HepG2 (cell line): Measurements from ENCODE around the gene DOCK1. TPM values are rescaled to one million over a fixed set of nuclear protein-coding genes. Genes with fewer than 3 reads are reported as not detected.

Experiments used
- ATAC-seq: fragments of 200-7000 bp; cut with Tn5 transposase; 3 replicates; pipeline ENCODE4 v1.9.1; 2020; ENCODE audit warnings: mild to moderate bottlenecking, moderate library complexity
- BruUV-seq: library from RNA; stranded (reverse); fragments of 400-500 nt; replicated peaks from 2 replicates; lab custom pipeline; 2021; lab: Mats Ljungman, UMichigan
- CTCF ChIA-PET: fragments of 300-600 bp; formaldehyde crosslinking; extraction: SDS; loops from one replicate; lab custom pipeline; 2021; ENCODE audit warnings: low total read pairs, inconsistent platforms, low intra/inter-chr PET ratio; lab: Yijun Ruan, JAX
- POLR2A ChIA-PET: fragments of 350-600 bp; sonication (Branson Sonifier 250); formaldehyde crosslinking; loops from one replicate; lab custom pipeline; 2020; ENCODE audit warnings: antibody characterized with exemption, inconsistent platforms; lab: Yijun Ruan, JAX
- DNase-seq: peaks from one replicate; pipeline ENCODE4 v3.0.0-alpha.2; 2015; ENCODE audit warnings: low spot score
- FAIRE-seq: peaks from 3 replicates; lab custom pipeline; 2011; peaks lifted over from hg19 to GRCh38; lab: Jason Lieb, UNC
- H2AFZ ChIP-seq: one replicate; pipeline ENCODE4 v1.6.1; 2011; ENCODE audit warnings: low read length, inconsistent platforms
- H3K27ac ChIP-seq: fragments of 300-600 bp; 3 replicates; pipeline ENCODE4 v1.8.0; 2011; ENCODE audit warnings: mixed run types, mild to moderate bottlenecking, mixed read lengths, low read length, inconsistent platforms; ENCODE audit not compliant: insufficient read depth; ENCODE audit errors: extremely low read length
- H3K27me3 ChIP-seq, 2 experiments: fragments of 200-600 bp in 1 of 2; 2 replicates in 1 of 2; 3 replicates in 1 of 2; pipeline versions ENCODE4 v1.6.0 to v1.8.0; 2011; ENCODE audit warnings: low read length in 2 of 2, mild to moderate bottlenecking in 2 of 2, moderate library complexity in 2 of 2, inconsistent platforms in 1 of 2; ENCODE audit not compliant: insufficient read depth in 2 of 2, control insufficient read depth in 1 of 2
- H3K36me3 ChIP-seq, 2 experiments: fragments of 200-600 bp in 1 of 2; replicated peaks in 1 of 2; 2 replicates in 1 of 2; 3 replicates in 1 of 2; pipeline versions ENCODE4 v1.5.1 to v1.8.0; 2011; ENCODE audit warnings: low read length in 2 of 2, inconsistent platforms in 1 of 2; ENCODE audit not compliant: insufficient read depth in 2 of 2, control insufficient read depth in 1 of 2
- H3K4me1 ChIP-seq: 2 replicates; pipeline ENCODE4 v1.5.1; 2012; ENCODE audit warnings: low read length, inconsistent platforms; ENCODE audit not compliant: insufficient read depth
- H3K4me2 ChIP-seq: 2 replicates; pipeline ENCODE4 v1.6.0; 2011; ENCODE audit warnings: low read depth, low read length, inconsistent platforms
- H3K4me3 ChIP-seq, 3 experiments: fragments of 200-600 bp in 1 of 3; sonication (generic), shearing (Covaris generic) in 1 of 3; replicated peaks in 1 of 3; 2 replicates each; pipeline ENCODE4 v1.5.1; 2011 to 2016; ENCODE audit warnings: low read length in 3 of 3, inconsistent platforms in 2 of 3, low read depth in 2 of 3, mild to moderate bottlenecking in 2 of 3, control low read depth in 1 of 3, mixed read lengths in 1 of 3; ENCODE audit not compliant: insufficient read depth in 1 of 3
- H3K79me2 ChIP-seq: one replicate; pipeline ENCODE4 v1.6.1; 2011; ENCODE audit warnings: low read length, inconsistent platforms; ENCODE audit not compliant: insufficient read depth
- H3K9ac ChIP-seq: 2 replicates; pipeline ENCODE4 v1.6.0; 2011; ENCODE audit warnings: mild to moderate bottlenecking, low read depth, low read length, inconsistent platforms; ENCODE audit not compliant: insufficient read depth
- H3K9me3 ChIP-seq: 2 replicates; pipeline ENCODE4 v1.5.1; 2012; ENCODE audit warnings: mild to moderate bottlenecking, low read length
- H4K20me1 ChIP-seq: 2 replicates; pipeline ENCODE4 v1.6.0; 2011; ENCODE audit warnings: inconsistent platforms, mild to moderate bottlenecking, low read length, moderate library complexity; ENCODE audit not compliant: insufficient read depth
- AHR ChIP-seq: IDR thresholded peaks from 2 replicates; pipeline ENCODE4 v1.6.1; 2018; ENCODE audit warnings: missing genetic modification reagents, missing compliant biosample characterization
- ARNTL ChIP-seq: sonication (generic); formaldehyde crosslinking; IDR thresholded peaks from 2 replicates; pipeline ENCODE4 v1.4.0; 2020; ENCODE audit warnings: mild to moderate bottlenecking, missing genetic modification reagents
- DPF2 ChIP-seq: sonication (generic); formaldehyde crosslinking; IDR thresholded peaks from 2 replicates; pipeline ENCODE4 v1.4.0; 2020; ENCODE audit warnings: mild to moderate bottlenecking, low read depth, missing genetic modification reagents, borderline replicate concordance
- HBP1 ChIP-seq: IDR thresholded peaks from 2 replicates; pipeline ENCODE4 v1.6.1; 2016; ENCODE audit warnings: low read depth, control low read depth
- MTA3 ChIP-seq: sonication (generic); formaldehyde crosslinking; IDR thresholded peaks from 2 replicates; pipeline ENCODE4 v1.4.0; 2020; ENCODE audit warnings: missing genetic modification reagents
- NR2C2 ChIP-seq: sonication (generic); formaldehyde crosslinking; IDR thresholded peaks from 2 replicates; pipeline ENCODE4 v1.4.0; 2020; ENCODE audit warnings: missing genetic modification reagents, mild to moderate bottlenecking, moderate library complexity, borderline replicate concordance
- TAF15 ChIP-seq: fragments of 200-400 bp; formaldehyde crosslinking; IDR thresholded peaks from one replicate; pipeline ENCODE4 v1.6.1; 2018; ENCODE audit warnings: mild to moderate bottlenecking, low read depth, low read length; ENCODE audit not compliant: poor library complexity, severe bottlenecking
- TP53 ChIP-seq: sonication (generic); formaldehyde crosslinking; conservative IDR thresholded peaks from 2 replicates; pipeline ENCODE4 v1.4.0; 2020; ENCODE audit warnings: missing genetic modification reagents
- ZNF251 ChIP-seq: sonication (generic); formaldehyde crosslinking; IDR thresholded peaks from 2 replicates; pipeline ENCODE4 v1.9.0; 2021; ENCODE audit warnings: mild to moderate bottlenecking, missing genetic modification reagents
- ZUFSP ChIP-seq: sonication (generic); formaldehyde crosslinking; IDR thresholded peaks from 2 replicates; pipeline ENCODE4 v1.9.0; 2021; ENCODE audit warnings: missing genetic modification reagents, mild to moderate bottlenecking, borderline replicate concordance
- WGBS: methylation state at CpG from one replicate; pipeline ENCODE4 v1.1.6; 2017; ENCODE audit warnings: low lambda C conversion rate; 5-methylcytosine and 5-hydroxymethylcytosine counted together
- in situ Hi-C: cut with HindIII; loops from 2 replicates; pipeline ENCODE4 v1.10.0; 2017; ENCODE audit warnings: low pct_unique_long_range_greater_than_20kb; ENCODE audit not compliant: extremely low pct_ligation_motif_present
- intact Hi-C: fragments of 100-400 bp; cut with micrococcal nuclease; formaldehyde crosslinking; loops from one replicate; pipeline ENCODE4 v1.10.0; 2022; ENCODE audit not compliant: unreplicated experiment
- polyA plus RNA-seq, 8 experiments: library from polyadenylated mRNA; depleted of rRNA in 3 of 8; stranded (reverse) in 7 of 8; unstranded in 1 of 8; fragments of >200 nt; fragmentation: Illumina TruSeq in 4 of 8; extraction: Trizol in 4 of 8; gene quantifications; 2 replicates each; pipeline versions ENCODE4 v1.2.1 to v1.2.3, GENCODE V29; 2011 to 2016; ENCODE audit warnings: low read depth in 4 of 8, missing spikeins in 1 of 8, mixed read lengths in 1 of 8; ENCODE audit not compliant: insufficient read depth in 1 of 8
- total RNA-seq, 5 experiments: library from RNA; depleted of rRNA; stranded (reverse); fragments of >200 nt; fragmentation: Illumina TruSeq; extraction: Trizol; gene quantifications; 2 replicates each; pipeline ENCODE4 v1.2.3, GENCODE V29; 2016; ENCODE audit warnings: low read depth in 1 of 5
- TF ChIP-seq, protein P1 (sequence below): sonication (generic); formaldehyde crosslinking; IDR thresholded peaks from 2 replicates; pipeline ENCODE4 v1.8.1; 2022; ENCODE audit warnings: low read depth, mild to moderate bottlenecking, missing genetic modification reagents

The DOCK1 gene
- total and polyA plus RNA-seq, 2 of the 13 experiments (the other 11 are each of a cell fraction or from before 2014, with no cell fraction given) = 8.3 to 25.5 TPM

- Histone ChIP-seq H3K9me3 (no peaks in the 10 kb centered on the region), H3K27ac (no peak overlapping the region), H3K79me2 (no peaks in the 10 kb centered on the region), H4K20me1 (no peaks in the 10 kb centered on the region), H3K9ac (no peak overlapping the region), H3K36me3 (0 out of 5 replicates have a peak, but pooled peaks cover 0 to 2% of the 10 kb centered on the region in 2 experiments), H3K4me2 (no peak overlapping the region), H3K4me3 (no peak overlapping the region), H3K27me3 (no peaks in the 10 kb centered on the region), H2AFZ (no peak overlapping the region), H3K4me1 (no peaks in the 10 kb centered on the region)
- BruUV-seq = no TSS peak
- in situ Hi-C loops (no loop called here), intact Hi-C loops (no loop called here)
- ATAC-seq (no peak; the same call in 2 of the 3 replicates), DNase-seq (no peak), FAIRE-seq (no peak)
- CTCF ChIA-PET = no interaction called here
- POLR2A ChIA-PET = no interaction called here
- TF ChIP-seq NR2C2 (CRISPR knock-in tag) (no peak), ARNTL (CRISPR knock-in tag) (no peak), AHR (CRISPR knock-in tag) (no peak), TAF15 (no peak), ZUFSP (CRISPR knock-in tag) (no peak)
- 98% methylated on average over 5 of the region's 5 CpGs for WGBS
Observed at GRCh38 chr10:127198307-127198706, 293.1 kb downstream of the DOCK1 start.

GRCh38 chr10:127198721-127199120, 293.5 kb downstream of the DOCK1 start:
- WGBS = 94% methylated on average over 2 of the region's 2 CpGs
- H4K20me1 ChIP-seq = no peaks in the 10 kb centered on the region
- H3K79me2 ChIP-seq = no peaks in the 10 kb centered on the region
- H3K4me2 ChIP-seq = no peak overlapping the region
- H3K27ac ChIP-seq = no peak overlapping the region
- POLR2A ChIA-PET = no interaction called here
- H3K27me3 ChIP-seq = no peaks in the 10 kb centered on the region
- H3K4me1 ChIP-seq = no peaks in the 10 kb centered on the region
- H2AFZ ChIP-seq = no peak overlapping the region
- intact Hi-C loops (no loop called here), in situ Hi-C loops (no loop called here)
- ATAC-seq (no peak), FAIRE-seq (no peak), DNase-seq (no peak)
- no peak overlapping the region for H3K4me3 ChIP-seq
- CTCF ChIA-PET = no interaction called here
- H3K9ac ChIP-seq = no peak overlapping the region
- H3K36me3 ChIP-seq = 0 out of 5 replicates have a peak, but pooled peaks cover 0 to 2% of the 10 kb centered on the region in 2 experiments
- H3K9me3 ChIP-seq = no peaks in the 10 kb centered on the region
- BruUV-seq = no TSS peak
- TF ChIP-seq, protein P1, sequence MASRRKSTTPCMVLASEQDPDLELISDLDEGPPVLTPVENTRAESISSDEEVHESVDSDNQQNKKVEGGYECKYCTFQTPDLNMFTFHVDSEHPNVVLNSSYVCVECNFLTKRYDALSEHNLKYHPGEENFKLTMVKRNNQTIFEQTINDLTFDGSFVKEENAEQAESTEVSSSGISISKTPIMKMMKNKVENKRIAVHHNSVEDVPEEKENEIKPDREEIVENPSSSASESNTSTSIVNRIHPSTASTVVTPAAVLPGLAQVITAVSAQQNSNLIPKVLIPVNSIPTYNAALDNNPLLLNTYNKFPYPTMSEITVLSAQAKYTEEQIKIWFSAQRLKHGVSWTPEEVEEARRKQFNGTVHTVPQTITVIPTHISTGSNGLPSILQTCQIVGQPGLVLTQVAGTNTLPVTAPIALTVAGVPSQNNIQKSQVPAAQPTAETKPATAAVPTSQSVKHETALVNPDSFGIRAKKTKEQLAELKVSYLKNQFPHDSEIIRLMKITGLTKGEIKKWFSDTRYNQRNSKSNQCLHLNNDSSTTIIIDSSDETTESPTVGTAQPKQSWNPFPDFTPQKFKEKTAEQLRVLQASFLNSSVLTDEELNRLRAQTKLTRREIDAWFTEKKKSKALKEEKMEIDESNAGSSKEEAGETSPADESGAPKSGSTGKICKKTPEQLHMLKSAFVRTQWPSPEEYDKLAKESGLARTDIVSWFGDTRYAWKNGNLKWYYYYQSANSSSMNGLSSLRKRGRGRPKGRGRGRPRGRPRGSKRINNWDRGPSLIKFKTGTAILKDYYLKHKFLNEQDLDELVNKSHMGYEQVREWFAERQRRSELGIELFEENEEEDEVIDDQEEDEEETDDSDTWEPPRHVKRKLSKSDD (CRISPR knock-in tag) = no peak
- TF ChIP-seq DPF2 (CRISPR knock-in tag) = no peak
- no peak for TF ChIP-seq MTA3 (CRISPR knock-in tag)
- TF ChIP-seq ZNF251 (CRISPR knock-in tag) = no peak
- TF ChIP-seq TP53 (CRISPR knock-in tag) = no peak
- no peak for TF ChIP-seq HBP1 (CRISPR knock-in tag)
